HepG2 (cell line): ENCODE results near the gene BRD2. TPM values are rescaled to one million over a fixed set of nuclear protein-coding genes. Genes with fewer than 3 reads are reported as not detected.

ENCODE experiments used
- CERS6 ChIP-seq: sonication (generic); formaldehyde crosslinking; IDR thresholded peaks from 2 replicates; pipeline ENCODE4 v1.5.0; 2020; ENCODE audit warnings: missing genetic modification reagents
- CREB1 ChIP-seq, 2 experiments: fragments of 450-650 bp in 1 of 2; IDR thresholded peaks; 2 replicates each; pipeline ENCODE4 v1.6.1; 2016 to 2017; ENCODE audit warnings: control low read depth in 1 of 2, mild to moderate bottlenecking in 1 of 2, missing compliant biosample characterization in 1 of 2, missing genetic modification characterization in 1 of 2
- HMG20B ChIP-seq: conservative IDR thresholded peaks from 2 replicates; pipeline ENCODE4 v1.6.1; 2016; ENCODE audit warnings: missing genetic modification reagents, missing compliant biosample characterization
- HNRNPLL ChIP-seq: fragments of 200-400 bp; formaldehyde crosslinking; IDR thresholded peaks from 2 replicates; pipeline ENCODE4 v1.6.1; 2017; ENCODE audit warnings: mild to moderate bottlenecking, low read depth, low read length; ENCODE audit not compliant: poor library complexity, severe bottlenecking
- KAT7 ChIP-seq: IDR thresholded peaks from 2 replicates; pipeline ENCODE4 v1.6.1; 2018; ENCODE audit warnings: borderline replicate concordance, missing compliant biosample characterization
- MED13 ChIP-seq: sonication (generic); formaldehyde crosslinking; IDR thresholded peaks from 2 replicates; pipeline ENCODE4 v1.5.0; 2020; ENCODE audit warnings: missing genetic modification reagents
- MLX ChIP-seq: IDR thresholded peaks from 2 replicates; pipeline ENCODE4 v1.6.1; 2016
- NFATC3 ChIP-seq: sonication (generic); formaldehyde crosslinking; IDR thresholded peaks from 2 replicates; pipeline ENCODE4 v1.5.1; 2020; ENCODE audit warnings: mild to moderate bottlenecking, missing genetic modification reagents
- NPAS2 ChIP-seq: sonication (generic); formaldehyde crosslinking; IDR thresholded peaks from 2 replicates; pipeline ENCODE4 v1.8.0; 2022; ENCODE audit warnings: mild to moderate bottlenecking, missing genetic modification reagents, borderline replicate concordance
- PITX1 ChIP-seq: sonication (generic); formaldehyde crosslinking; IDR thresholded peaks from 2 replicates; pipeline ENCODE4 v1.5.1; 2020; ENCODE audit warnings: mild to moderate bottlenecking, missing genetic modification reagents
- RARG ChIP-seq: sonication (generic); formaldehyde crosslinking; IDR thresholded peaks from 2 replicates; pipeline ENCODE4 v1.4.0; 2020; ENCODE audit warnings: low read depth, mild to moderate bottlenecking, missing genetic modification reagents
- SP4 ChIP-seq: sonication (generic); formaldehyde crosslinking; IDR thresholded peaks from 2 replicates; pipeline ENCODE4 v1.8.1; 2023; ENCODE audit warnings: mild to moderate bottlenecking, missing genetic modification reagents
- SRF ChIP-seq: IDR thresholded peaks from 2 replicates; pipeline ENCODE4 v1.6.1; 2011; ENCODE audit warnings: mild to moderate bottlenecking, low read depth, low read length, moderate library complexity
- SRSF9 ChIP-seq: fragments of 200-400 bp; formaldehyde crosslinking; IDR thresholded peaks from 2 replicates; pipeline ENCODE4 v1.6.1; 2018; ENCODE audit warnings: borderline replicate concordance, mild to moderate bottlenecking, low read depth, low read length; ENCODE audit not compliant: insufficient read depth, poor library complexity, severe bottlenecking
- ZNF775 ChIP-seq: sonication (generic); formaldehyde crosslinking; IDR thresholded peaks from 2 replicates; pipeline ENCODE4 v1.4.0; 2020; ENCODE audit warnings: missing genetic modification reagents, mild to moderate bottlenecking, moderate library complexity, borderline replicate concordance
- polyA plus RNA-seq, 8 experiments: library from polyadenylated mRNA; depleted of rRNA in 3 of 8; stranded (reverse) in 7 of 8; unstranded in 1 of 8; fragments of >200 nt; fragmentation: Illumina TruSeq in 4 of 8; extraction: Trizol in 4 of 8; gene quantifications; 2 replicates each; pipeline versions ENCODE4 v1.2.1 to v1.2.3, GENCODE V29; 2011 to 2016; ENCODE audit warnings: low read depth in 4 of 8, missing spikeins in 1 of 8, mixed read lengths in 1 of 8; ENCODE audit not compliant: insufficient read depth in 1 of 8
- total RNA-seq, 5 experiments: library from RNA; depleted of rRNA; stranded (reverse); fragments of >200 nt; fragmentation: Illumina TruSeq; extraction: Trizol; gene quantifications; 2 replicates each; pipeline ENCODE4 v1.2.3, GENCODE V29; 2016; ENCODE audit warnings: low read depth in 1 of 5
- TF ChIP-seq, protein P1 (sequence below): sonication (generic); formaldehyde crosslinking; conservative IDR thresholded peaks from 2 replicates; pipeline ENCODE4 v1.4.0; 2020; ENCODE audit warnings: mild to moderate bottlenecking, missing genetic modification reagents, moderate library complexity
- TF ChIP-seq, protein P2 (sequence below): IDR thresholded peaks from 2 replicates; pipeline ENCODE4 v1.6.1; 2016
- TF ChIP-seq, protein P3 (sequence below): sonication (generic); formaldehyde crosslinking; IDR thresholded peaks from 2 replicates; pipeline ENCODE4 v1.8.0; 2022; ENCODE audit warnings: missing genetic modification reagents, mild to moderate bottlenecking, inconsistent platforms, borderline replicate concordance

BRD2 gene
- total and polyA plus RNA-seq, 2 of the 13 experiments (the other 11 are each of a cell fraction or from before 2014, with no cell fraction given): 143 to 202 TPM

DNA sequence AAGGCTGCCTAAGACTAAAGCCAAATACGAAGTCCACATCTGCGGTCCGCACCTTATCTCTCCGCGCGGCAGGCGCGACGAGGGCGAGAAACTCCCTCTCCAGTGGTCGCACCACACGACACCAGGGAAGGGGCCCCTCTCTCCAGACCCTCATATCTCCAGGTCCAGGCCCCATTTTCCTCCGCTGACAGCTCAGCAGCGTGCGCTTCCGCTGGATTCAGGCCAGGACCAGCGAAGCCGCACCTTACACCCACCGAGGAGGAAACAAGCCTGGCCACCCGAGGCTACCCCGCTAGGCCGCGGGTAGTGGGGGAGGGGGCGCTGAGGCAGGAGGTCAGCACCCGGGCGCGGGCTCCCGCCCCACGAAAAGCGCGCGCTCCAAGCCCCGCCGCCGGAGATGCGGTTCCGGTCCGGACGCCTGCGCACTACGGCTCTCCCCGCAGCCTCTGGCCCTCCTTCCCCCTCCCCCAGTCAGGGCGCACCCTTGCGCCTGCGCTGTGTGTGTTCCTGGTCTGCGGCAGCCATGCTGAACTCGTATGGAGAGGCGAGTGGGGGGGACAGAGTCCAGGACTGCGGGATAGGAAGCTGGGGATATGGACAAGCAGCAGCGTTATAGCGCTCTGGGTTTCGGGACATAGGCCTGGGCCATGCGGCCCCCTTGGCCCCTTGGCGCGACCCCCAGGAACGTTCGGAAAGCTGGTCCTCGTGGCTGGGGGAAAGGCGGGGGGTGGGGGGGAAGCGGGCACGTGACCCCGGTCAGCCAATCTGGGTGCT lies at the start of gene BRD2 (continued):
- TF ChIP-seq, protein P1, sequence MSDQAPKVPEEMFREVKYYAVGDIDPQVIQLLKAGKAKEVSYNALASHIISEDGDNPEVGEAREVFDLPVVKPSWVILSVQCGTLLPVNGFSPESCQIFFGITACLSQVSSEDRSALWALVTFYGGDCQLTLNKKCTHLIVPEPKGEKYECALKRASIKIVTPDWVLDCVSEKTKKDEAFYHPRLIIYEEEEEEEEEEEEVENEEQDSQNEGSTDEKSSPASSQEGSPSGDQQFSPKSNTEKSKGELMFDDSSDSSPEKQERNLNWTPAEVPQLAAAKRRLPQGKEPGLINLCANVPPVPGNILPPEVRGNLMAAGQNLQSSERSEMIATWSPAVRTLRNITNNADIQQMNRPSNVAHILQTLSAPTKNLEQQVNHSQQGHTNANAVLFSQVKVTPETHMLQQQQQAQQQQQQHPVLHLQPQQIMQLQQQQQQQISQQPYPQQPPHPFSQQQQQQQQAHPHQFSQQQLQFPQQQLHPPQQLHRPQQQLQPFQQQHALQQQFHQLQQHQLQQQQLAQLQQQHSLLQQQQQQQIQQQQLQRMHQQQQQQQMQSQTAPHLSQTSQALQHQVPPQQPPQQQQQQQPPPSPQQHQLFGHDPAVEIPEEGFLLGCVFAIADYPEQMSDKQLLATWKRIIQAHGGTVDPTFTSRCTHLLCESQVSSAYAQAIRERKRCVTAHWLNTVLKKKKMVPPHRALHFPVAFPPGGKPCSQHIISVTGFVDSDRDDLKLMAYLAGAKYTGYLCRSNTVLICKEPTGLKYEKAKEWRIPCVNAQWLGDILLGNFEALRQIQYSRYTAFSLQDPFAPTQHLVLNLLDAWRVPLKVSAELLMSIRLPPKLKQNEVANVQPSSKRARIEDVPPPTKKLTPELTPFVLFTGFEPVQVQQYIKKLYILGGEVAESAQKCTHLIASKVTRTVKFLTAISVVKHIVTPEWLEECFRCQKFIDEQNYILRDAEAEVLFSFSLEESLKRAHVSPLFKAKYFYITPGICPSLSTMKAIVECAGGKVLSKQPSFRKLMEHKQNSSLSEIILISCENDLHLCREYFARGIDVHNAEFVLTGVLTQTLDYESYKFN: peak; percentile 79
- 0 out of 2 replicates have a peak, but pooled peaks have one; percentile 44 for TF ChIP-seq CREB1 (IDR thresholded peaks at IDR 0.05)
- TF ChIP-seq CREB1 (CRISPR knock-in tag; IDR thresholded peaks at IDR 0.05): no peak
- no peak for TF ChIP-seq SRF
- TF ChIP-seq SRSF9: no peak
- TF ChIP-seq MED13 (CRISPR knock-in tag): peak; percentile 85; the same call in 1 of the 2 replicates
- TF ChIP-seq SP4: 0 out of 2 replicates have a peak, but pooled peaks have one; percentile 33
- peak; percentile 77 for TF ChIP-seq PITX1 (CRISPR knock-in tag)
- TF ChIP-seq, protein P2, sequence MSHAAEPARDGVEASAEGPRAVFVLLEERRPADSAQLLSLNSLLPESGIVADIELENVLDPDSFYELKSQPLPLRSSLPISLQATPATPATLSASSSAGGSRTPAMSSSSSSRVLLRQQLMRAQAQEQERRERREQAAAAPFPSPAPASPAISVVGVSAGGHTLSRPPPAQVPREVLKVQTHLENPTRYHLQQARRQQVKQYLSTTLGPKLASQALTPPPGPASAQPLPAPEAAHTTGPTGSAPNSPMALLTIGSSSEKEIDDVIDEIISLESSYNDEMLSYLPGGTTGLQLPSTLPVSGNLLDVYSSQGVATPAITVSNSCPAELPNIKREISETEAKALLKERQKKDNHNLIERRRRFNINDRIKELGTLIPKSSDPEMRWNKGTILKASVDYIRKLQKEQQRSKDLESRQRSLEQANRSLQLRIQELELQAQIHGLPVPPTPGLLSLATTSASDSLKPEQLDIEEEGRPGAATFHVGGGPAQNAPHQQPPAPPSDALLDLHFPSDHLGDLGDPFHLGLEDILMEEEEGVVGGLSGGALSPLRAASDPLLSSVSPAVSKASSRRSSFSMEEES (CRISPR knock-in tag): peak; percentile 55; the same call in 1 of the 2 replicates
- 0 out of 2 replicates have a peak, but pooled peaks have one; percentile 27 for TF ChIP-seq ZNF775 (CRISPR knock-in tag)
- TF ChIP-seq HNRNPLL: peak; percentile 92
- TF ChIP-seq HMG20B (CRISPR knock-in tag): no peak; the same call in 1 of the 2 replicates
- TF ChIP-seq NFATC3 (CRISPR knock-in tag): no peak; the same call in 1 of the 2 replicates
- TF ChIP-seq, protein P3, sequence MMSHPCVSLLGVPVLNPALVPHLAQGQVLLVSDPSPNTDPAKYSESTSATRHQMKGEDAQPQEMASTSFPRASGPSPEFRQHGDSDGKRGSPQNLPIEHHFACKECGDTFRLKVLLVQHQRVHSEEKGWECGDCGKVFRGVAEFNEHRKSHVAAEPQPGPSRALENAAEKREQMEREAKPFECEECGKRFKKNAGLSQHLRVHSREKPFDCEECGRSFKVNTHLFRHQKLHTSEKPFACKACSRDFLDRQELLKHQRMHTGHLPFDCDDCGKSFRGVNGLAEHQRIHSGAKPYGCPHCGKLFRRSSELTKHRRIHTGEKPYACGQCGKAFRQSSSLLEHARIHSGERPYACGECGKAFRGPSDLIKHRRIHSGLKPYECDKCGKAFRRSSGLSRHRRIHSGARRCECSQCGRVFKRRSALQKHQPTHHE: peak; percentile 88; the same call in 1 of the 2 replicates
- TF ChIP-seq RARG (CRISPR knock-in tag): no peak
- 0 out of 2 replicates have a peak, but pooled peaks have one; percentile 28 for TF ChIP-seq KAT7
- TF ChIP-seq MLX: no peak
- no peak for TF ChIP-seq CERS6 (CRISPR knock-in tag)
- no peak for TF ChIP-seq NPAS2 (CRISPR knock-in tag)
